ENCODE measurements around the gene CFAP90.

The CFAP90 gene

GRCh38 chr5:7850395-7851239 is at the start of gene CFAP90:
CFAP90 (minus strand) TSS chr5:7851133; CDS start chr5:7851021, 112 bp downstream.
- H3K4me3 ChIP-seq (ENCODE audit: low read depth, low read length) = peak within 1 kb of the TSS; percentile 51
- in situ Hi-C loops (cut with HindIII; ENCODE audit: low sequenced_read_pairs) = no loop called here
- DNase-seq (ENCODE audit: low read depth) = no peak
- TF ChIP-seq CTCF (IDR thresholded peaks at IDR 0.05; ENCODE audit: low read depth, low read length, missing control alignments) = peak; percentile 64

- H3K4me3 ChIP-seq (ENCODE audit: low read depth, low read length) = no peak overlapping the region
- peak; percentile 49 for TF ChIP-seq CTCF (IDR thresholded peaks at IDR 0.05; ENCODE audit: low read depth, low read length, missing control alignments)
- in situ Hi-C loops (cut with HindIII; ENCODE audit: low sequenced_read_pairs) = no loop called here
- peak; percentile 12 for DNase-seq (ENCODE audit: low read depth)
Measured at GRCh38 chr5:7897014-7897600, 46.2 kb upstream of the CFAP90 start.

- H3K4me3 ChIP-seq (ENCODE audit: low read depth, low read length) = no peak overlapping the region
- no peak for DNase-seq (ENCODE audit: low read depth)
- in situ Hi-C loops (cut with HindIII; ENCODE audit: low sequenced_read_pairs) = no loop called here
- no peak for TF ChIP-seq CTCF (IDR thresholded peaks at IDR 0.05; ENCODE audit: low read depth, low read length, missing control alignments)
Measured at GRCh38 chr5:7894860-7895259, 43.9 kb upstream of the CFAP90 start.

- H3K4me3 ChIP-seq (ENCODE audit: low read depth, low read length) = no peak overlapping the region
- TF ChIP-seq CTCF (IDR thresholded peaks at IDR 0.05; ENCODE audit: low read depth, low read length, missing control alignments) = no peak
- in situ Hi-C loops (cut with HindIII; ENCODE audit: low sequenced_read_pairs) = no loop called here
- no peak for DNase-seq (ENCODE audit: low read depth)
Measured at GRCh38 chr5:7894439-7894838, 43.5 kb upstream of the CFAP90 start.

- no peak for TF ChIP-seq CTCF (IDR thresholded peaks at IDR 0.05; ENCODE audit: low read depth, low read length, missing control alignments)
- no peak for DNase-seq (ENCODE audit: low read depth)
- in situ Hi-C loops (cut with HindIII; ENCODE audit: low sequenced_read_pairs) = no loop called here
- H3K4me3 ChIP-seq (ENCODE audit: low read depth, low read length) = no peak overlapping the region
Measured at GRCh38 chr5:7888901-7889300, 38.0 kb upstream of the CFAP90 start.

- in situ Hi-C loops (cut with HindIII; ENCODE audit: low sequenced_read_pairs) = no loop called here
- H3K4me3 ChIP-seq (ENCODE audit: low read depth, low read length) = no peak overlapping the region
- peak; percentile 55 for DNase-seq (ENCODE audit: low read depth)
- peak; percentile 30 for TF ChIP-seq CTCF (IDR thresholded peaks at IDR 0.05; ENCODE audit: low read depth, low read length, missing control alignments)
Measured at GRCh38 chr5:7886849-7887475, 36.0 kb upstream of the CFAP90 start.

All from astrocyte of the cerebellum (primary cell).